OCI-LY7 (cell line): ENCODE measurements around the gene FRRS1. TPM values are rescaled to one million over a fixed set of nuclear protein-coding genes. Genes with fewer than 3 reads are reported as not detected.

ENCODE experiments used
- BruUV-seq: library from RNA; stranded (reverse); fragments of 400-500 nt; replicated peaks from 2 replicates; lab custom pipeline; 2021; lab: Mats Ljungman, UMichigan
- CTCF ChIA-PET: fragments of 300-600 bp; sonication (Branson Sonifier 250); formaldehyde crosslinking; loops from one replicate; lab custom pipeline; 2022; ENCODE audit warnings: antibody characterized with exemption; ENCODE audit not compliant: unreplicated experiment; lab: Charles Lee
- POLR2A ChIA-PET: fragments of 300-600 bp; sonication (Branson Sonifier 250); formaldehyde crosslinking; loops from one replicate; lab custom pipeline; 2022; ENCODE audit warnings: antibody characterized with exemption; lab: Charles Lee
- DNase-seq: peaks from one replicate; pipeline ENCODE4 v3.0.0-alpha.2; 2015; ENCODE audit warnings: low spot score
- H2AFZ ChIP-seq: fragments of 200-600 bp; sonication (generic), shearing (Covaris generic); 2 replicates; pipeline ENCODE4 v1.6.1; 2014; ENCODE audit warnings: mild to moderate bottlenecking, antibody characterized with exemption, low read length, moderate library complexity
- H3K27ac ChIP-seq: fragments of 200-600 bp; sonication (generic); 2 replicates; pipeline ENCODE4 v1.5.1; 2014; ENCODE audit warnings: mixed run types, low read depth, mild to moderate bottlenecking, moderate library complexity, low read length, inconsistent platforms; ENCODE audit not compliant: poor library complexity, severe bottlenecking
- H3K36me3 ChIP-seq: fragments of 200-600 bp; sonication (generic); 2 replicates; pipeline ENCODE4 v1.6.1; 2014; ENCODE audit warnings: mild to moderate bottlenecking, antibody characterized with exemption, low read length, moderate library complexity, mixed read lengths; ENCODE audit not compliant: insufficient read depth
- H3K4me1 ChIP-seq: fragments of 200-600 bp; sonication (generic); 2 replicates; pipeline ENCODE4 v1.5.1; 2014; ENCODE audit warnings: mild to moderate bottlenecking, low read length; ENCODE audit not compliant: insufficient read depth, poor library complexity, severe bottlenecking
- H3K4me2 ChIP-seq: fragments of 200-600 bp; sonication (generic); 2 replicates; pipeline ENCODE4 v1.6.1; 2014; ENCODE audit warnings: mild to moderate bottlenecking, low read length
- H3K4me3 ChIP-seq: fragments of 200-600 bp; sonication (generic); 2 replicates; pipeline ENCODE4 v1.5.1; 2014; ENCODE audit warnings: mild to moderate bottlenecking, low read depth, low read length; ENCODE audit not compliant: poor library complexity, severe bottlenecking
- H3K79me2 ChIP-seq: fragments of 200-600 bp; sonication (generic); 2 replicates; pipeline ENCODE4 v1.6.1; 2016; ENCODE audit warnings: low read depth, mild to moderate bottlenecking, low read length, moderate library complexity, mixed read lengths; ENCODE audit not compliant: insufficient read depth
- H3K9me2 ChIP-seq: fragments of 200-600 bp; sonication (generic); 2 replicates; pipeline ENCODE4 v1.6.1; 2016; ENCODE audit warnings: mild to moderate bottlenecking, low read length, mixed read lengths; ENCODE audit not compliant: insufficient read depth
- H3K9me3 ChIP-seq: fragments of 200-600 bp; sonication (generic); 2 replicates; pipeline ENCODE4 v1.6.1; 2014; ENCODE audit warnings: mild to moderate bottlenecking, mixed run types, low read length, mixed read lengths
- H4K20me1 ChIP-seq: fragments of 200-600 bp; sonication (generic); 2 replicates; pipeline ENCODE4 v1.6.1; 2014; ENCODE audit warnings: mild to moderate bottlenecking, antibody characterized with exemption, low read length, moderate library complexity, mixed read lengths; ENCODE audit not compliant: insufficient read depth
- EZH2phosphoT487 ChIP-seq: fragments of 200-600 bp; sonication (generic); IDR thresholded peaks from 2 replicates; pipeline ENCODE4 v1.6.1; 2018; ENCODE audit warnings: low read depth, borderline replicate concordance, mild to moderate bottlenecking, mixed run types, antibody characterized with exemption, low read length, moderate library complexity, mixed read lengths
- intact Hi-C: fragments of 100-400 bp; cut with micrococcal nuclease; formaldehyde crosslinking; loops from one replicate; pipeline ENCODE4 v1.10.0; 2022; ENCODE audit not compliant: unreplicated experiment
- total RNA-seq, 2 experiments: library from RNA; depleted of rRNA in 1 of 2; stranded (reverse); fragments of >200 nt in 1 of 2; shearing (Covaris generic) in 1 of 2; gene quantifications; 2 replicates each; pipeline ENCODE4 v1.2.3, GENCODE V29; 2014 to 2022
- TF ChIP-seq, protein P1 (sequence below): fragments of 200-600 bp; sonication (generic); conservative IDR thresholded peaks from 2 replicates; pipeline ENCODE4 v1.5.1; 2014; ENCODE audit warnings: mild to moderate bottlenecking, antibody characterized with exemption, low read length, moderate library complexity, mixed read lengths

FRRS1 gene
- total RNA-seq, 2 experiments from 2014 or later, result 4.5 to 6.5 TPM

GRCh38 chr1:99675994-99676393, 90.4 kb downstream of the FRRS1 start:
- H2AFZ ChIP-seq, result no peak overlapping the region
- no TSS peak for BruUV-seq
- H4K20me1 ChIP-seq, result no peaks in the 10 kb centered on the region
- no peak for DNase-seq
- no peak overlapping the region for H3K27ac ChIP-seq
- H3K4me1 ChIP-seq, result no peaks in the 10 kb centered on the region
- intact Hi-C loops, result no loop called here
- no peaks in the 10 kb centered on the region for H3K9me2 ChIP-seq
- CTCF ChIA-PET, result no interaction called here
- no peak for TF ChIP-seq EZH2phosphoT487
- TF ChIP-seq, protein P1, sequence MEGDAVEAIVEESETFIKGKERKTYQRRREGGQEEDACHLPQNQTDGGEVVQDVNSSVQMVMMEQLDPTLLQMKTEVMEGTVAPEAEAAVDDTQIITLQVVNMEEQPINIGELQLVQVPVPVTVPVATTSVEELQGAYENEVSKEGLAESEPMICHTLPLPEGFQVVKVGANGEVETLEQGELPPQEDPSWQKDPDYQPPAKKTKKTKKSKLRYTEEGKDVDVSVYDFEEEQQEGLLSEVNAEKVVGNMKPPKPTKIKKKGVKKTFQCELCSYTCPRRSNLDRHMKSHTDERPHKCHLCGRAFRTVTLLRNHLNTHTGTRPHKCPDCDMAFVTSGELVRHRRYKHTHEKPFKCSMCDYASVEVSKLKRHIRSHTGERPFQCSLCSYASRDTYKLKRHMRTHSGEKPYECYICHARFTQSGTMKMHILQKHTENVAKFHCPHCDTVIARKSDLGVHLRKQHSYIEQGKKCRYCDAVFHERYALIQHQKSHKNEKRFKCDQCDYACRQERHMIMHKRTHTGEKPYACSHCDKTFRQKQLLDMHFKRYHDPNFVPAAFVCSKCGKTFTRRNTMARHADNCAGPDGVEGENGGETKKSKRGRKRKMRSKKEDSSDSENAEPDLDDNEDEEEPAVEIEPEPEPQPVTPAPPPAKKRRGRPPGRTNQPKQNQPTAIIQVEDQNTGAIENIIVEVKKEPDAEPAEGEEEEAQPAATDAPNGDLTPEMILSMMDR, result no peak
- POLR2A ChIA-PET, result interaction anchor here (0.6 kb wide), 1 partner anchor 201 kb away, joined by 3 read pairs; no protein-coding TSS in a partner anchor
- H3K4me3 ChIP-seq, result no peak overlapping the region
- no peak overlapping the region for H3K4me2 ChIP-seq
- H3K9me3 ChIP-seq, result no peaks in the 10 kb centered on the region
- no peaks in the 10 kb centered on the region for H3K79me2 ChIP-seq
- H3K36me3 ChIP-seq, result no peaks in the 10 kb centered on the region

- no peaks in the 10 kb centered on the region for H3K36me3 ChIP-seq
- intact Hi-C loops, result no loop called here
- TF ChIP-seq EZH2phosphoT487, result no peak
- TF ChIP-seq, protein P1, result no peak
- no peaks in the 10 kb centered on the region for H3K9me2 ChIP-seq
- no TSS peak for BruUV-seq
- no peak overlapping the region for H2AFZ ChIP-seq
- H3K9me3 ChIP-seq, result no peaks in the 10 kb centered on the region
- H3K79me2 ChIP-seq, result no peaks in the 10 kb centered on the region
- H3K27ac ChIP-seq, result no peak overlapping the region
- no peaks in the 10 kb centered on the region for H4K20me1 ChIP-seq
- H3K4me1 ChIP-seq, result no peaks in the 10 kb centered on the region
- no peak overlapping the region for H3K4me2 ChIP-seq
- H3K4me3 ChIP-seq, result no peak overlapping the region
- CTCF ChIA-PET, result no interaction called here
- DNase-seq, result no peak
- POLR2A ChIA-PET, result no interaction called here
Measured at GRCh38 chr1:99675292-99675691, 91.1 kb downstream of the FRRS1 start.

GRCh38 chr1:99674115-99675064, 92.0 kb downstream of the FRRS1 start:
- CTCF ChIA-PET, result no interaction called here
- TF ChIP-seq EZH2phosphoT487, result no peak
- TF ChIP-seq, protein P1, result no peak
- H3K36me3 ChIP-seq, result no peaks in the 10 kb centered on the region
- no peaks in the 10 kb centered on the region for H3K9me2 ChIP-seq
- no peaks in the 10 kb centered on the region for H3K9me3 ChIP-seq
- H3K79me2 ChIP-seq, result no peaks in the 10 kb centered on the region
- no peaks in the 10 kb centered on the region for H4K20me1 ChIP-seq
- no peak overlapping the region for H3K4me2 ChIP-seq
- no peak overlapping the region for H3K27ac ChIP-seq
- BruUV-seq, result no TSS peak
- POLR2A ChIA-PET, result interaction anchor here (1.2 kb wide), 1 partner anchor 11 kb away, joined by 4 read pairs; no protein-coding TSS in a partner anchor
- no peaks in the 10 kb centered on the region for H3K4me1 ChIP-seq
- H3K4me3 ChIP-seq, result no peak overlapping the region
- no peak for DNase-seq
- H2AFZ ChIP-seq, result no peak overlapping the region
- intact Hi-C loops, result no loop called here
